ENCODE measurements around the gene NOCT.
"Not testable (repeated sequence)": the region's sequence is repeated elsewhere in the genome, so short reads cannot be mapped to it uniquely, and the experiment has no call there.

Gene NOCT

DNA sequence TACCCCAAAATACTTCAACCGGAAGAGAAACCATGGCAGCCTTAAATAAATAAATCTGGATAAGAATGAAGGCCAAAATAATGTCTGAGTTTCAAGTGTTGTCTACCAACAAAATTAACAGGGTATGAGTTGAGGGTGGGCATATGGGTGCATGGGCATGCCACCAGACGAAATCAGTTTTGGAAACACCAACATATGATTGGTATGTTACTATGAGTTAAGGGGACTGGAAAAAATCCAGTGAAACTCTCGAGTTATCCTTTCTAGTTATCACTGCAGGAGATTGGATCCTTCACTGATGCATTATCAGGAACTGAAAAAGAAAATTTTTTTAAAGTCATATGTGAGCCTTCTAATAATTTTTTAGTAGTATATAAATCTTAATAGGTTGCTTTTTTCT, 32.4 kb downstream of the NOCT start:
- Histone ChIP-seq H3K4me3 (no peak overlapping the region), H3K4me2 (no peak overlapping the region), H4K20me1 (peaks cover 38 to 98% (median 75%) of the 10 kb centered on the region in 11 experiments; a peak in 21 of 22 replicates), H3K4me1 (no peaks in the 10 kb centered on the region; a peak in 1 of 20 replicates), H3K27ac (no peak overlapping the region), H3K27me3 (no peaks in the 10 kb centered on the region), H3K36me3 (peaks cover 82 to 100% (median 96%) of the 10 kb centered on the region in 11 experiments), H3K9me3 (replicated peaks in 1 of 11) (no peaks in the 10 kb centered on the region), H3K9ac (no peak overlapping the region)
- TF ChIP-seq Cebpa-rat (IDR thresholded peaks at IDR 0.05), result no peak

DNA sequence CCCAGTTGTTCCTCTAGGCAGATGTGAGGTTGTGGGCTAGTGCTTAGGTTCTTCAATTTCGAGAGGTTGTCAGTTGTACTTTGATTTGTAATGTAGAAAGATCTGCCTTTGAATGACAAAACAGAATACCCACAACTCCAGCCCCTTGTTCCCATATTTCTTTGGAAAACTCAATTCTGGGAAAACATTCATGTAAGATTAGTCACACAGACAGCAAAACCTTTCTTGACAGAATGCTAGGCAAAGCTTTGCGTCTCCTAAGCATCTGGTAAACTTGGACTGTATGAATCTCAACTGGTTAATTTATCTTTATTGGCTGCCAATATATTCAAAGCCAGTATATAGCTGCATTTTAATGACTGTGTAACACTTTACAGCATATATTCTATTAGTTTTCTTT, 34.9 kb downstream of the NOCT start:
- TF ChIP-seq Cebpa-rat (IDR thresholded peaks at IDR 0.05), result no peak
- no peak overlapping the region for H3K4me3 ChIP-seq
- no peaks in the 10 kb centered on the region for H3K9me3 ChIP-seq (replicated peaks in 1 of 11)
- H3K27me3 ChIP-seq, result no peaks in the 10 kb centered on the region
- H3K4me1 ChIP-seq, result no peaks in the 10 kb centered on the region
- H3K9ac ChIP-seq, result no peak overlapping the region
- no peak overlapping the region for H3K4me2 ChIP-seq
- peaks cover 26 to 97% (median 79%) of the 10 kb centered on the region in 11 experiments; a peak in 20 of 22 replicates for H4K20me1 ChIP-seq
- H3K27ac ChIP-seq, result 0 out of 22 replicates have a peak overlapping the region, but pooled peaks of 1 of the 11 experiments have one; percentile 28
- H3K36me3 ChIP-seq, result peaks cover 85 to 100% (median 97%) of the 10 kb centered on the region in 11 experiments

DNA sequence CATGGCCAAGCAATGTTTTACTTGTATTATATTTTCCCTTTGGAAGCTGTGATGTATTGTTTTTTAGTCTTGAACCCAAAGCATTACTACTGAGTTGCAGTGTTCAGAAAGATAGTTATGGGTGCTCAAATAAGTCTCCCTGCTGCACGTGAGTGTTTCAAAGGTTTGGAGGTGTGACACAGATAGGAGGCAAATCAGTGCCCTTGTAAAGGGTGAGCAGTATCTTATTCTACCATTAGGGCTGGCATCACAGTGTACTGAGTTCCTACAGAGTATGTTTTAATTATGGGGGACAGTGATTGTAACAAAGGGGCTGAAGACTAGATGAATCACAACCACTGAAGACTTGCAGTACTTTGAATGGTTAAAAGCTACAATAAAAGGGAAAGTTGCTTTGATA, 38.3 kb downstream of the NOCT start:
- no peaks in the 10 kb centered on the region for H3K4me1 ChIP-seq
- H3K27me3 ChIP-seq, result no peaks in the 10 kb centered on the region
- peaks cover 72 to 100% (median 91%) of the 10 kb centered on the region in 11 experiments for H3K36me3 ChIP-seq
- H3K4me3 ChIP-seq, result no peak overlapping the region
- no peak overlapping the region for H3K9ac ChIP-seq
- peaks cover 7 to 93% (median 65%) of the 10 kb centered on the region in 11 experiments; a peak in 21 of 22 replicates for H4K20me1 ChIP-seq
- no peak for TF ChIP-seq Cebpa-rat (IDR thresholded peaks at IDR 0.05)
- no peaks in the 10 kb centered on the region for H3K9me3 ChIP-seq (replicated peaks in 1 of 11)
- H3K27ac ChIP-seq, result no peak overlapping the region
- no peak overlapping the region for H3K4me2 ChIP-seq

DNA sequence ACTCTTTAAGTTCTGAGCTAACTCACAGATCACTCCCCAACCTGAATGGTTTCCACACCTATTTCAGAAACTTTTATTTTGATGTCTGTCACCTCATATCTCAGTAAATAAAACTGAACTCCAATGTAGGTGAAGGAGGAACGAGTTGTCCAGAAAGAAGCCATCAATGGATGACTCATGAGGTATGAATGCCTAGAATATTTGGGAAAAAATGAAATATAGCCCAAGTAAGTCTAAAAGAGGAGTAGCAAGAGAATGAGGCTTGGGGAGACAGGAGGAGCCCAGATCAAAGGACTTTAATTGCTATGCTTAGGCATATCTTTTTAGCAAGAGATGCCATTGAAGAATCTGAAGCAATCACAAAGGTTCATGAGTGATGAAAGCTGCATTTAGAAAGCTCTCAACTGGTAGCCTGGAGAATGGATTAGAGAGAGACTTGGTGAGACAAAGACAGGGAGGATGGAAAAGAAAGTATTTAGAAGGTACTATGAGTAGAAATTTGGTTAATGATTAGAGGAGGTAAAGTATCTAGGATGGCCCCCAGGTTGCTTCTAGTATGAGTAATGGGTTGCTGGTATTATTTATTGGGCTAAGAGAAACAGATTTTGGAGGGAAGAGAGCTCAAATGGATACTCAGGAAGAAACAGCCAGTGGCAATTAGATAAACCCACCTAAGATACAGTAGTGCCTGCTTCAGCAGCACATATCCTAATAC, 39.4 kb downstream of the NOCT start:
- Histone ChIP-seq H3K27me3 (no peaks in the 10 kb centered on the region), H3K4me2 (no peak overlapping the region), H3K4me1 (no peaks in the 10 kb centered on the region), H4K20me1 (peaks cover 4 to 93% (median 68%) of the 10 kb centered on the region in 11 experiments; a peak in 21 of 22 replicates), H3K4me3 (no peak overlapping the region), H3K9me3 (replicated peaks in 1 of 11) (no peaks in the 10 kb centered on the region), H3K36me3 (peaks cover 72 to 100% (median 91%) of the 10 kb centered on the region in 11 experiments), H3K27ac (no peak overlapping the region), H3K9ac (no peak overlapping the region)
- no peak for TF ChIP-seq Cebpa-rat (IDR thresholded peaks at IDR 0.05)

DNA sequence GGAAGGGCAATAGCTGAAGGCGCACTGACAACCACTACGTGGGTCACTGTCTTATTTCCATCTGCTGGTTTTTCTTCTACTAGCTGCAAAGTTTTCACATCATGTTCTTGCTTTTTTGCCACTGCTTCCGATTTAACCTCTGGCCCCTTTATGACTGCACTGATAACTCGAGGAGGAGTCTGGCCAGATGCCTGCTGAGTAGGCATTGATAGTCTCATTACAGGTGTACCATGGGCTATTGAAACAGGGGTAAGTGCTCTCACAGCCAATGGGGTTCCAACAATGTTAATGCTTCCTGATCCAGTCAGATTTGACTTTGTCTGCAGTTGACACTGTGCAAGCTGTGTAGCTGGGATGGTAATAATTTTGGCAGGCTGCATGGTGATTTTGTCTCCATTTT, 43.4 kb downstream of the NOCT start:
- H3K4me3 ChIP-seq; H3K27me3 ChIP-seq; H3K4me2 ChIP-seq; H3K4me1 ChIP-seq; H3K27ac ChIP-seq; H3K9ac ChIP-seq; H3K9me3 ChIP-seq (replicated peaks in 1 of 11): not testable (repeated sequence)
- Histone ChIP-seq H3K36me3 (peaks cover 85 to 100% (median 94%) of the 10 kb centered on the region in 11 experiments), H4K20me1 (peaks cover 5 to 86% (median 55%) of the 10 kb centered on the region in 11 experiments; a peak in 21 of 22 replicates)

DNA sequence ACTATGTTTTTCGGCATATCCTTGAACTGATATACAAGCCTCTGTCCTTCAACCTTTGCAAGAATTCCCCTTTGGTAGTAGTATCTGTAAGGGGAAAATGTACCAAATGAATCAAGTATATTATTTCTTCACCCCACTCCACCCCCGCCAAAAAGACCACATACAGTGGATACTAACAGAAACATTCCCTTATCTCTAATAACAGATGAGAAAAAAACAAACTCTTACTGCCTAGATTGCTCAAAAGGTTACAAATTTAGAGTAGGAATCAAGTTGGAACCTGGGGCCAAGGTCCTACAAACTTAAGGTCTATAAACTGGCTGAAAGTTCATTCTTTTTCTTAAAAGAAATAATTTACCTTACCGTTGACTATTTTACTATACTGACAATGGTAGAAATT, 45.0 kb downstream of the NOCT start:
- Histone ChIP-seq H3K27ac (no peak overlapping the region), H3K4me3 (no peak overlapping the region), H4K20me1 (peaks cover 5 to 83% (median 45%) of the 10 kb centered on the region in 11 experiments; a peak in 19 of 22 replicates), H3K4me1 (no peaks in the 10 kb centered on the region), H3K9me3 (replicated peaks in 1 of 11) (no peaks in the 10 kb centered on the region), H3K4me2 (no peak overlapping the region), H3K36me3 (peaks cover 83 to 100% (median 94%) of the 10 kb centered on the region in 11 experiments), H3K27me3 (no peaks in the 10 kb centered on the region), H3K9ac (no peak overlapping the region)
- TF ChIP-seq Cebpa-rat (IDR thresholded peaks at IDR 0.05), result no peak

DNA sequence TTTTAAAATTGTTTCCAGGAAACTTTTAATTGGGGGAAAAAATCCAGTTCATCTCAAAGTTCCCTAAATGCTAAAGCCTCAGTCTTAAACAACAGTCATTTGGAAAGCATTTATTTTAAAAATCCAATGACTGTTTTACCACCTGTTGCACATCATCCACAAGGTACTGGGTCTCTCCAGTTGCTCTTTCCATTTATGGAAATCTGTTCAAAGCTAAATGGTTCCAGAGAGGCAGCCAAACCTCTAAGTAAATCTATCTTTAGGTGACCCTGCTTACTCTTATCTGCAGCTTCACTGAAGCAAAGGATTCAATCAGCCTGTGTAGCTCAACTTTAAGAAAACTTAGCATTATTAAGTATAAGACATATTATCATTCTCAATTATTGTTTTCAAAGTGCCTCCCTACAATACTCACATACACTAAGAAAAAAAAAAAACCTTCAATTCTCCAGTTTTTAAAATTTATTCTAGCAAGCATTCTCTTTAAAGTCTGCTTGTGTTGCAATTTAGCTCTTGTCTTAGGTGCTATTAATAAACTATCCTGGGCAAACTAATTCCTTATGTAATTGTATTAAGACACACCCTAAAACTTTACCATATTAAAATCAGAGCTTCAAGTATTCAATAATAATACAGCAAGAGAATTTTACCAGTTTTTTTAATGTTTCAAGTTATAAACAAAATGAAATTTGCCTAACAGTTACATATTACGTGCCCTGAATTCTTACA, 60.6 kb downstream of the NOCT start:
- Histone ChIP-seq H3K9me3 (replicated peaks in 1 of 11) (no peaks in the 10 kb centered on the region), H3K27ac (no peak overlapping the region), H3K9ac (no peak overlapping the region), H3K4me1 (peaks cover 6 to 50% (median 34%) of the 10 kb centered on the region in 10 experiments), H3K36me3 (peaks cover 29 to 51% (median 40%) of the 10 kb centered on the region in 11 experiments), H3K4me2 (peak overlapping the region in 1 of 11 experiments; percentile 28; a peak in 2 of 22 replicates), H3K27me3 (no peaks in the 10 kb centered on the region), H4K20me1 (peaks cover 59 to 100% (median 95%) of the 10 kb centered on the region in 11 experiments), H3K4me3 (no peak overlapping the region)
- no peak for TF ChIP-seq Cebpa-rat (IDR thresholded peaks at IDR 0.05)

DNA sequence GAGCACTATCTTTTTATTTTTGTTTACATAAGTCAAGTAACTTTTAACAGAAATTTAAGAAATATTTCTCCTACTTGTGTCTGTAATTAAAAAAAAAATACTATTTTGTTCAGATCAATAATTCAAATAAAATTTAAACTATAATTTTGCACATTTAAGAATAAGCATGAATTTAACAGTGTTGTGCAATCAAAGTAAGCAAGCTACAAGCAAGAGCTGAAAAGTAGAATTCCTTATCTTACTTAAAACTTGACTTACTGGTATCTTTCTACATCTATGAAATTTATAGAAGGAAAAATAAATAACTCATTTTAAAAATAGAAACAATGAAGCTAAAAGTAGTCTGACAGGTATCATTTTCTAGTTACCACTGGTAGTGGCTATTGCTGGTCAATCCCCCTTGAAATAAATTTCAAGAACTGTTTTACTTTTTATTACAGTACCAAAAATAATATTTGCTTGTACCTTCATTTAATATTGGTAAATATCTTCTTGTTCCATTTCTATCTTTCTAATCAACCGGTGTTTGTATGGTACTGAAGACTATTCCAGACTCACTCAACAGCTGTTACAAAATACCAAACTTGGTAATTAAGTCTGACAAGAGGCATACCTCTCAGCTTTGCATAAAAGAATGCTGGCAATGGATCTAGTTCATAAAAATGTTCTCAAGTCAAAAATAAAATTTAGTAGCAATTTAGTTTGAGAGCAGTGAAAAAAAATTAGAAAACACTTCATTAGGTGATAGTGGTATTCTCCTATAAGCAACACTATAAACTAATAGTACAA, 62.2 kb downstream of the NOCT start:
- H3K4me3 ChIP-seq, result no peak overlapping the region
- TF ChIP-seq Cebpa-rat (IDR thresholded peaks at IDR 0.05), result no peak
- peaks cover 16 to 61% (median 46%) of the 10 kb centered on the region in 10 experiments for H3K4me1 ChIP-seq
- no peak overlapping the region for H3K4me2 ChIP-seq
- no peak overlapping the region for H3K27ac ChIP-seq
- no peak overlapping the region for H3K9ac ChIP-seq
- no peaks in the 10 kb centered on the region for H3K9me3 ChIP-seq (replicated peaks in 1 of 11)
- peaks cover 13 to 45% (median 25%) of the 10 kb centered on the region in 11 experiments for H3K36me3 ChIP-seq
- H3K27me3 ChIP-seq, result no peaks in the 10 kb centered on the region
- peaks cover 72 to 100% (median 98%) of the 10 kb centered on the region in 11 experiments for H4K20me1 ChIP-seq

Measured in BLaER1 treated with 17β-estradiol and CSF1 and Interleukin-3, amounts not matched to agents 10 nM and 100 nM (cell line).